ENCODE data around the gene RNF115. TPM values are rescaled to one million over a fixed set of nuclear protein-coding genes. Genes with fewer than 3 reads are reported as not detected.
"Not testable (repeated sequence)": the region's sequence is repeated elsewhere in the genome, so short reads cannot be mapped to it uniquely, and the experiment has no call there.

RNF115 gene
- polyA plus RNA-seq, 3 donors, result 3.5 to 5.4 (median 5.2) TPM

GRCh38 chr1:145818095-145818494, 5.8 kb downstream of the RNF115 start:
- intact Hi-C loops (cut with micrococcal nuclease); H3K27me3 Mint-ChIP-seq (ENCODE audit: low read depth in 3 of 3); H3K27ac ChIP-seq (ENCODE audit: low read depth in 1 of 2, low read length in 2 of 2); H3K27me3 ChIP-seq (ENCODE audit: control insufficient read depth in 2 of 2, insufficient read depth in 2 of 2, low read length in 2 of 2); H3K36me3 ChIP-seq (replicated peaks in 1 of 2; ENCODE audit: control insufficient read depth in 1 of 2, insufficient read depth in 2 of 2, low read length in 2 of 2); H3K79me2 ChIP-seq (ENCODE audit: insufficient read depth, low read length); H3K4me2 ChIP-seq (replicated peaks; ENCODE audit: extremely low read depth, low read length, poor library complexity, severe bottlenecking); H3K4me3 ChIP-seq (replicated peaks in 1 of 3; ENCODE audit: low read depth in 2 of 3, low read length in 3 of 3); H3K36me3 Mint-ChIP-seq; H3K4me3 Mint-ChIP-seq; DNase-seq; H2AFZ ChIP-seq (ENCODE audit: insufficient read depth, low read depth, low read length, poor library complexity, severe bottlenecking); H3K9me3 ChIP-seq (replicated peaks in 1 of 2; ENCODE audit: control insufficient read depth in 1 of 2, insufficient read depth in 1 of 2, low read length in 2 of 2); H4K20me1 ChIP-seq (ENCODE audit: insufficient read depth, low read length); H3K9ac ChIP-seq (ENCODE audit: insufficient read depth, low read length, poor library complexity, severe bottlenecking); H3K4me1 Mint-ChIP-seq; H3K27ac Mint-ChIP-seq; H3K4me1 ChIP-seq (ENCODE audit: control insufficient read depth in 1 of 2, insufficient read depth in 2 of 2, low read length in 2 of 2); H3K9me3 Mint-ChIP-seq: not testable (repeated sequence)
- WGBS (ENCODE audit: insufficient coverage), result no CpG with 5 or more reads among the region's 6 CpGs

GRCh38 chr1:145812977-145813810, 10.7 kb downstream of the RNF115 start:
- DNase-seq; H3K4me1 Mint-ChIP-seq; H3K4me3 Mint-ChIP-seq; H3K9ac ChIP-seq (ENCODE audit: insufficient read depth, low read length, poor library complexity, severe bottlenecking); H3K9me3 ChIP-seq (replicated peaks in 1 of 2; ENCODE audit: control insufficient read depth in 1 of 2, insufficient read depth in 1 of 2, low read length in 2 of 2); H3K36me3 ChIP-seq (replicated peaks in 1 of 2; ENCODE audit: control insufficient read depth in 1 of 2, insufficient read depth in 2 of 2, low read length in 2 of 2); H3K4me2 ChIP-seq (replicated peaks; ENCODE audit: extremely low read depth, low read length, poor library complexity, severe bottlenecking); H3K27me3 Mint-ChIP-seq (ENCODE audit: low read depth in 3 of 3); H3K27ac Mint-ChIP-seq; H3K36me3 Mint-ChIP-seq; intact Hi-C loops (cut with micrococcal nuclease); H3K4me1 ChIP-seq (ENCODE audit: control insufficient read depth in 1 of 2, insufficient read depth in 2 of 2, low read length in 2 of 2); H3K27me3 ChIP-seq (ENCODE audit: control insufficient read depth in 2 of 2, insufficient read depth in 2 of 2, low read length in 2 of 2); H2AFZ ChIP-seq (ENCODE audit: insufficient read depth, low read depth, low read length, poor library complexity, severe bottlenecking); H4K20me1 ChIP-seq (ENCODE audit: insufficient read depth, low read length); H3K4me3 ChIP-seq (replicated peaks in 1 of 3; ENCODE audit: low read depth in 2 of 3, low read length in 3 of 3); H3K9me3 Mint-ChIP-seq; H3K27ac ChIP-seq (ENCODE audit: low read depth in 1 of 2, low read length in 2 of 2): not testable (repeated sequence)
- H3K79me2 ChIP-seq (ENCODE audit: insufficient read depth, low read length), result peaks cover 15% of the 10 kb centered on the region
- WGBS (ENCODE audit: insufficient coverage), result no CpG with 5 or more reads among the region's 6 CpGs

DNA sequence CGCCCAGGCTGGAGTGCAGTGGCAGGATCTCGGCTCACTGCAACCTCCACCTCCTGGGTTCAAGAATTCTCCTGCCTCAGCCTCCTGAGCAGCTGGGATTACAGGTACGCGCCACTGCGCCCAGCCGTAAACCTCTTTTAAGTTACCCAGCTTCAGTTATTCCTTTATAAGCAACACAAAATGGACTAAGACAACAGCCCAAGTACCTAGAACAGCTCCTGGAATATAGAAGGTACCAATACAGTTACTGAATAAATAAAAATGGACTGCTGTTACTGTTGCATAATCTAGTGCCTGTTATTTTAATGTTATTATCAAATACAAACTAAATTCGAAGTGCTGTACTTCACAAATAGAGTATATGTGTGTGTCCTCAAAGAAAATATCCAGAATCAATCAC, 17.1 kb downstream of the RNF115 start:
- peaks cover 0 to 6% of the 10 kb centered on the region in 2 donors for H3K36me3 ChIP-seq (replicated peaks in 1 of 2; ENCODE audit: control insufficient read depth in 1 of 2, insufficient read depth in 2 of 2, low read length in 2 of 2)
- H4K20me1 ChIP-seq (ENCODE audit: insufficient read depth, low read length), result peaks cover 64% of the 10 kb centered on the region
- Mint-ChIP-seq H3K27ac (no peak overlapping the region), H3K4me1 (peaks cover 25% of the 10 kb centered on the region), H3K27me3 (ENCODE audit: low read depth in 3 of 3) (no peaks in the 10 kb centered on the region), H3K4me3 (no peak overlapping the region), H3K9me3 (no peaks in the 10 kb centered on the region), H3K36me3 (peaks cover 4 to 8% of the 10 kb centered on the region in 2 donors)
- no peak for DNase-seq
- intact Hi-C loops (cut with micrococcal nuclease), result no loop called here
- no peak overlapping the region for H2AFZ ChIP-seq (ENCODE audit: insufficient read depth, low read depth, low read length, poor library complexity, severe bottlenecking)
- H3K4me1 ChIP-seq (ENCODE audit: control insufficient read depth in 1 of 2, insufficient read depth in 2 of 2, low read length in 2 of 2), result no peaks in the 10 kb centered on the region
- H3K79me2 ChIP-seq (ENCODE audit: insufficient read depth, low read length), result peaks cover 71% of the 10 kb centered on the region
- no peak overlapping the region for H3K27ac ChIP-seq (ENCODE audit: low read depth in 1 of 2, low read length in 2 of 2)
- H3K27me3 ChIP-seq (ENCODE audit: control insufficient read depth in 2 of 2, insufficient read depth in 2 of 2, low read length in 2 of 2), result no peaks in the 10 kb centered on the region
- no peak for TF ChIP-seq CTCF (IDR thresholded peaks at IDR 0.05)
- no peaks in the 10 kb centered on the region for H3K9me3 ChIP-seq (replicated peaks in 1 of 2; ENCODE audit: control insufficient read depth in 1 of 2, insufficient read depth in 1 of 2, low read length in 2 of 2)
- H3K9ac ChIP-seq (ENCODE audit: insufficient read depth, low read length, poor library complexity, severe bottlenecking), result no peak overlapping the region
- no peak overlapping the region for H3K4me2 ChIP-seq (replicated peaks; ENCODE audit: extremely low read depth, low read length, poor library complexity, severe bottlenecking)
- WGBS (ENCODE audit: insufficient coverage), result 100% methylated on average over 2 of the region's 7 CpGs
- H3K4me3 ChIP-seq (replicated peaks in 1 of 3; ENCODE audit: low read depth in 2 of 3, low read length in 3 of 3), result no peak overlapping the region
